SK-N-SH (cell line): ENCODE results near the gene ZNF470. TPM values are rescaled to one million over a fixed set of nuclear protein-coding genes. Genes with fewer than 3 reads are reported as not detected.

Experiments
- CTCF ChIA-PET: fragments of 300-600, 350-600 bp; formaldehyde crosslinking; extraction: SDS; loops from one replicate; lab custom pipeline; 2021; lab: Yijun Ruan, JAX
- POLR2A ChIA-PET: fragments of 350-600 bp; sonication (Branson Sonifier 250); formaldehyde crosslinking; extraction: SDS; loops from one replicate; lab custom pipeline; 2020; ENCODE audit warnings: antibody characterized with exemption, inconsistent platforms; lab: Yijun Ruan, JAX
- DNase-seq: peaks from one replicate; pipeline ENCODE4 v3.0.0; 2012
- H2AFZ ChIP-seq: fragments of 200-600 bp; sonication (generic); 2 replicates; pipeline ENCODE4 v1.8.1; 2016; ENCODE audit warnings: antibody characterized with exemption, mild to moderate bottlenecking, low read depth
- H3F3A ChIP-seq: fragments of 200-600 bp; sonication (generic); replicated peaks from 2 replicates; pipeline ENCODE3; 2016; ENCODE audit warnings: antibody characterized with exemption, mild to moderate bottlenecking; ENCODE audit not compliant: insufficient read depth
- H3K27ac ChIP-seq, 2 experiments: fragments of 200-500 bp in 1 of 2; fragments of 200-600 bp in 1 of 2; sonication (Bioruptor generic) in 1 of 2; sonication (generic), shearing (Covaris generic) in 1 of 2; 2 replicates each; pipeline versions ENCODE4 v1.5.1 to v1.6.1; 2014 to 2016; ENCODE audit warnings: low read depth in 2 of 2, inconsistent platforms in 1 of 2, low read length in 1 of 2, mild to moderate bottlenecking in 1 of 2, mixed read lengths in 1 of 2
- H3K27me3 ChIP-seq: fragments of 200-600 bp; sonication (generic), shearing (Covaris generic); 2 replicates; pipeline ENCODE4 v1.6.1; 2016; ENCODE audit warnings: mixed run types; ENCODE audit not compliant: insufficient read depth
- H3K36me3 ChIP-seq, 2 experiments: fragments of 200-500 bp in 1 of 2; fragments of 200-600 bp in 1 of 2; sonication (Bioruptor generic) in 1 of 2; sonication (generic) in 1 of 2; replicated peaks in 1 of 2; 2 replicates each; pipeline versions ENCODE3 to v1.5.1; 2014 to 2016; ENCODE audit warnings: low read length in 1 of 2, mild to moderate bottlenecking in 1 of 2; ENCODE audit not compliant: insufficient read depth in 2 of 2, control insufficient read depth in 1 of 2
- H3K4me1 ChIP-seq, 2 experiments: fragments of 200-500 bp in 1 of 2; fragments of 200-600 bp in 1 of 2; sonication (Bioruptor generic) in 1 of 2; sonication (generic), shearing (Covaris generic) in 1 of 2; 2 replicates each; pipeline versions ENCODE4 v1.5.1 to v1.6.1; 2014 to 2016; ENCODE audit warnings: low read depth in 1 of 2, low read length in 1 of 2, mixed run types in 1 of 2; ENCODE audit not compliant: insufficient read depth in 2 of 2, control insufficient read depth in 1 of 2
- H3K4me2 ChIP-seq: fragments of 200-600 bp; sonication (generic), shearing (Covaris generic); 2 replicates; pipeline ENCODE4 v1.6.1; 2017; ENCODE audit warnings: mixed run types
- H3K4me3 ChIP-seq, 2 experiments: fragments of 200-500 bp in 1 of 2; fragments of 200-600 bp in 1 of 2; sonication (Bioruptor generic) in 1 of 2; sonication (generic), shearing (Covaris generic) in 1 of 2; 2 replicates each; pipeline versions ENCODE4 v1.5.1 to v1.8.1; 2014 to 2016; ENCODE audit warnings: low read depth in 2 of 2, inconsistent platforms in 1 of 2, low read length in 1 of 2, mild to moderate bottlenecking in 1 of 2, mixed read lengths in 1 of 2, moderate library complexity in 1 of 2
- H3K79me2 ChIP-seq: fragments of 200-600 bp; sonication (generic); 2 replicates; pipeline ENCODE4 v1.8.1; 2017; ENCODE audit warnings: mild to moderate bottlenecking; ENCODE audit not compliant: insufficient read depth
- H3K9ac ChIP-seq: fragments of 200-600 bp; sonication (generic); 2 replicates; pipeline ENCODE4 v1.6.1; 2017; ENCODE audit warnings: mixed run types
- H3K9me2 ChIP-seq: fragments of 200-600 bp; sonication (generic); 2 replicates; pipeline ENCODE4 v1.6.1; 2017; ENCODE audit warnings: mixed run types
- H3K9me3 ChIP-seq: fragments of 200-600 bp; sonication (generic); 2 replicates; pipeline ENCODE4 v1.6.1; 2017; ENCODE audit warnings: mixed run types, mild to moderate bottlenecking, moderate library complexity
- H4K20me1 ChIP-seq: fragments of 200-600 bp; sonication (generic); 2 replicates; pipeline ENCODE4 v1.6.1; 2017; ENCODE audit warnings: mild to moderate bottlenecking, mixed run types; ENCODE audit not compliant: insufficient read depth
- FOXJ3 ChIP-seq: sonication (generic); formaldehyde crosslinking; IDR thresholded peaks from 2 replicates; pipeline ENCODE4 v1.5.1; 2020; ENCODE audit warnings: mild to moderate bottlenecking, missing genetic modification reagents
- GABPA ChIP-seq: IDR thresholded peaks from 2 replicates; pipeline ENCODE4 v1.4.0; 2012; ENCODE audit warnings: low read depth, mild to moderate bottlenecking
- JUND ChIP-seq: IDR thresholded peaks from 2 replicates; pipeline ENCODE4 v1.4.0; 2012
- PBX3 ChIP-seq: IDR thresholded peaks from 2 replicates; pipeline ENCODE4; 2012
- POLR2AphosphoS5 ChIP-seq: IDR thresholded peaks from 2 replicates; pipeline ENCODE4 v1.6.1; 2012; ENCODE audit warnings: low read depth, low read length
- RAD21 ChIP-seq: IDR thresholded peaks from 2 replicates; pipeline ENCODE4 v1.6.1; 2012; ENCODE audit warnings: mild to moderate bottlenecking, low read length
- RFX5 ChIP-seq: IDR thresholded peaks from 2 replicates; pipeline ENCODE4 v1.6.1; 2012; ENCODE audit warnings: mild to moderate bottlenecking, improper control_type of control experiment, low read length
- SMC3 ChIP-seq: IDR thresholded peaks from 2 replicates; pipeline ENCODE4 v1.6.1; 2012; ENCODE audit warnings: low read depth, low read length, improper control_type of control experiment
- TAF1 ChIP-seq: IDR thresholded peaks from 2 replicates; pipeline ENCODE4 v1.6.1; 2012; ENCODE audit warnings: low read depth, mild to moderate bottlenecking, low read length, moderate library complexity, borderline replicate concordance
- TCF12 ChIP-seq: IDR thresholded peaks from 2 replicates; pipeline ENCODE4 v1.4.0; 2012
- TEAD4 ChIP-seq: IDR thresholded peaks from 2 replicates; pipeline ENCODE4 v1.4.0; 2012; ENCODE audit warnings: mild to moderate bottlenecking, borderline replicate concordance; ENCODE audit not compliant: insufficient read depth
- YY1 ChIP-seq: IDR thresholded peaks from 2 replicates; pipeline ENCODE4 v1.4.0; 2012; ENCODE audit warnings: low read depth, mild to moderate bottlenecking
- WGBS: methylation state at CpG from one replicate; pipeline ENCODE4 v1.1.6; 2017; ENCODE audit warnings: low lambda C conversion rate; 5-methylcytosine and 5-hydroxymethylcytosine counted together
- polyA plus RNA-seq, 3 experiments: library from polyadenylated mRNA; depleted of rRNA; stranded (reverse); fragments of >200 nt; gene quantifications; 2 replicates each; pipeline ENCODE4 v1.2.3, GENCODE V29; 2012
- TF ChIP-seq, protein P1 (sequence below): IDR thresholded peaks from 2 replicates; pipeline ENCODE4 v1.4.0; 2012; ENCODE audit warnings: low read depth, borderline replicate concordance
- TF ChIP-seq, protein P2 (sequence below): fragments of 150-350 bp; IDR thresholded peaks from 2 replicates; pipeline ENCODE4 v1.6.1; 2017; ENCODE audit warnings: antibody characterized with exemption, low read length, low read depth, borderline replicate concordance

ZNF470 gene
- polyA plus RNA-seq, 1 of the 3 experiments (the other 2 are of a cell fraction), result 2.5 TPM

- Histone ChIP-seq H3K9me3 (peaks cover 5% of the 10 kb centered on the region; the same call in 1 of the 2 replicates), H3K9me2 (no peaks in the 10 kb centered on the region), H3K4me2 (no peak overlapping the region), H3K4me3 (no peak overlapping the region; a peak in 1 of 4 replicates), H3K27me3 (no peaks in the 10 kb centered on the region), H3K27ac (no peak overlapping the region), H3F3A (no peaks in the 10 kb centered on the region), H3K36me3 (peaks cover 32 to 68% of the 10 kb centered on the region in 2 experiments), H3K4me1 (no peaks in the 10 kb centered on the region), H3K9ac (no peak overlapping the region), H4K20me1 (no peaks in the 10 kb centered on the region), H3K79me2 (peaks cover 94% of the 10 kb centered on the region), H2AFZ (no peak overlapping the region)
- ChIA-PET CTCF (interaction anchor here (1.1 kb wide), 1 partner anchor 12 kb away, joined by 4 read pairs; no protein-coding TSS in a partner anchor), POLR2A (no interaction called here)
- no peak for DNase-seq
- TF ChIP-seq TCF12, result no peak
- TF ChIP-seq GABPA, result no peak
- no peak for TF ChIP-seq RAD21
- TF ChIP-seq FOXJ3 (CRISPR knock-in tag), result no peak
- no peak for TF ChIP-seq YY1
- TF ChIP-seq JUND, result no peak
- TF ChIP-seq SMC3, result no peak
- TF ChIP-seq, protein P1, sequence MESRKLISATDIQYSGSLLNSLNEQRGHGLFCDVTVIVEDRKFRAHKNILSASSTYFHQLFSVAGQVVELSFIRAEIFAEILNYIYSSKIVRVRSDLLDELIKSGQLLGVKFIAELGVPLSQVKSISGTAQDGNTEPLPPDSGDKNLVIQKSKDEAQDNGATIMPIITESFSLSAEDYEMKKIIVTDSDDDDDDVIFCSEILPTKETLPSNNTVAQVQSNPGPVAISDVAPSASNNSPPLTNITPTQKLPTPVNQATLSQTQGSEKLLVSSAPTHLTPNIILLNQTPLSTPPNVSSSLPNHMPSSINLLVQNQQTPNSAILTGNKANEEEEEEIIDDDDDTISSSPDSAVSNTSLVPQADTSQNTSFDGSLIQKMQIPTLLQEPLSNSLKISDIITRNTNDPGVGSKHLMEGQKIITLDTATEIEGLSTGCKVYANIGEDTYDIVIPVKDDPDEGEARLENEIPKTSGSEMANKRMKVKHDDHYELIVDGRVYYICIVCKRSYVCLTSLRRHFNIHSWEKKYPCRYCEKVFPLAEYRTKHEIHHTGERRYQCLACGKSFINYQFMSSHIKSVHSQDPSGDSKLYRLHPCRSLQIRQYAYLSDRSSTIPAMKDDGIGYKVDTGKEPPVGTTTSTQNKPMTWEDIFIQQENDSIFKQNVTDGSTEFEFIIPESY, result no peak
- TF ChIP-seq POLR2AphosphoS5, result no peak
- TF ChIP-seq TAF1, result no peak
- WGBS, result 83% methylated on average over 6 of the region's 6 CpGs
Measured at GRCh38 chr19:56603829-56604228, 36.6 kb downstream of the ZNF470 start.

GRCh38 chr19:56608274-56608964 is 41.2 kb downstream of the ZNF470 start:
- Histone ChIP-seq H3K27ac (no peak overlapping the region), H3F3A (no peaks in the 10 kb centered on the region), H3K4me1 (no peaks in the 10 kb centered on the region), H3K9ac (no peak overlapping the region), H3K9me3 (peaks cover 5% of the 10 kb centered on the region; the same call in 1 of the 2 replicates), H3K4me3 (no peak overlapping the region), H2AFZ (no peak overlapping the region), H3K4me2 (no peak overlapping the region), H3K36me3 (peaks cover 18 to 50% of the 10 kb centered on the region in 2 experiments), H3K9me2 (no peaks in the 10 kb centered on the region), H3K27me3 (no peaks in the 10 kb centered on the region), H3K79me2 (peaks cover 85% of the 10 kb centered on the region), H4K20me1 (no peaks in the 10 kb centered on the region)
- WGBS, result 93% methylated on average over 8 of the region's 8 CpGs
- TF ChIP-seq GABPA (no peak), RFX5 (no peak), TEAD4 (no peak), PBX3 (no peak)
- TF ChIP-seq, protein P2, sequence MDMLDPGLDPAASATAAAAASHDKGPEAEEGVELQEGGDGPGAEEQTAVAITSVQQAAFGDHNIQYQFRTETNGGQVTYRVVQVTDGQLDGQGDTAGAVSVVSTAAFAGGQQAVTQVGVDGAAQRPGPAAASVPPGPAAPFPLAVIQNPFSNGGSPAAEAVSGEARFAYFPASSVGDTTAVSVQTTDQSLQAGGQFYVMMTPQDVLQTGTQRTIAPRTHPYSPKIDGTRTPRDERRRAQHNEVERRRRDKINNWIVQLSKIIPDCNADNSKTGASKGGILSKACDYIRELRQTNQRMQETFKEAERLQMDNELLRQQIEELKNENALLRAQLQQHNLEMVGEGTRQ, result no peak
- POLR2A ChIA-PET, result no interaction called here
- CTCF ChIA-PET, result no interaction called here
- no peak for DNase-seq
